Measurements from ENCODE around the gene CD151. TPM values are rescaled to one million over a fixed set of nuclear protein-coding genes. Genes with fewer than 3 reads are reported as not detected.

CD151 gene
- total RNA-seq, 1 experiment from 2014 or later: 127 TPM

DNA sequence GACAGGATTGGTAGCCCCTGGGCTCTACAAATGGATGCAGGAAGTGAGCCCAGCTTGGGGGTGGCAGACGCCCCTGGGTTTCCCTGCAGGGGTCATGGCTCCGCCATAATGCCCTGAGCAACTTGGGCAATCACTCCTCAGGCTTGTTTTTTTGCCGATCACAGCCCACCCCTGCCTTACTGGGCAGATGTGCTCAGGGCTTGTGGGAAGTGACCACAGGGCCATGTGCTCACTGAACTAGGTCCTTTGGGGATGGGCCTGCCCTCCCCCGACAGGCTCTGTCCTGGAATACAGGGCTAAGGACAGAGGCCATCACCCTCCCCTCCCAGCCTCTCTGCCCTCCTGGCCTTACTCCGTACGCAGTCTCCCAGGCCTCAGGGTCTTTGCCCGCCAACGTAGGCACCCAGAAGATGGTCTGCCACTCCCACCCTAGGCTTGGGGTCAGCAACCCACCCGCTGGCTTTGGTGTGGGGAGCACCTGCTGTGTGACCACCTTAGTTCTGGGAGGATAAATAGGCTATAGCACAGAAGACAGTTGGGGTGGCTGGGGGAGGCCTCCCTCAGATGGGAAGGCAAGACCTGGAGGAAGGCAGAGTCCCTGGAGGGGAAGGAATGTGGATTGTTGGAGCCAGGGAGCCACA is 19.2 kb upstream of the CD151 start:
- intact Hi-C loops (cut with micrococcal nuclease; ENCODE audit: unreplicated experiment): no loop called here
- ChIA-PET POLR2A (ENCODE audit: low non-redundant PET) (no interaction called here), CTCF (no interaction called here)
- Histone ChIP-seq H3K4me3 (ENCODE audit: low read depth, low read length, poor library complexity, severe bottlenecking) (no peak overlapping the region), H3K36me3 (ENCODE audit: insufficient read depth, low read length, poor library complexity, severe bottlenecking) (peaks cover 29% of the 10 kb centered on the region), H3K4me1 (ENCODE audit: insufficient read depth, low read length, poor library complexity, severe bottlenecking) (peaks cover 11% of the 10 kb centered on the region), H3K27me3 (replicated peaks; ENCODE audit: insufficient read depth, low read depth, low read length, poor library complexity) (no peaks in the 10 kb centered on the region), H3K27ac (ENCODE audit: low read depth, low read length, poor library complexity, severe bottlenecking) (no peak overlapping the region), H3K9me3 (ENCODE audit: low read depth, low read length, poor library complexity, severe bottlenecking) (no peaks in the 10 kb centered on the region)
- no TSS peak for BruUV-seq (replicated peaks)
- no peak for DNase-seq (ENCODE audit: low spot score)
- no peak for TF ChIP-seq EZH2 (IDR thresholded peaks at IDR 0.05; ENCODE audit: borderline replicate concordance, low read depth, low read length, poor library complexity, severe bottlenecking)
- TF ChIP-seq, protein P1, sequence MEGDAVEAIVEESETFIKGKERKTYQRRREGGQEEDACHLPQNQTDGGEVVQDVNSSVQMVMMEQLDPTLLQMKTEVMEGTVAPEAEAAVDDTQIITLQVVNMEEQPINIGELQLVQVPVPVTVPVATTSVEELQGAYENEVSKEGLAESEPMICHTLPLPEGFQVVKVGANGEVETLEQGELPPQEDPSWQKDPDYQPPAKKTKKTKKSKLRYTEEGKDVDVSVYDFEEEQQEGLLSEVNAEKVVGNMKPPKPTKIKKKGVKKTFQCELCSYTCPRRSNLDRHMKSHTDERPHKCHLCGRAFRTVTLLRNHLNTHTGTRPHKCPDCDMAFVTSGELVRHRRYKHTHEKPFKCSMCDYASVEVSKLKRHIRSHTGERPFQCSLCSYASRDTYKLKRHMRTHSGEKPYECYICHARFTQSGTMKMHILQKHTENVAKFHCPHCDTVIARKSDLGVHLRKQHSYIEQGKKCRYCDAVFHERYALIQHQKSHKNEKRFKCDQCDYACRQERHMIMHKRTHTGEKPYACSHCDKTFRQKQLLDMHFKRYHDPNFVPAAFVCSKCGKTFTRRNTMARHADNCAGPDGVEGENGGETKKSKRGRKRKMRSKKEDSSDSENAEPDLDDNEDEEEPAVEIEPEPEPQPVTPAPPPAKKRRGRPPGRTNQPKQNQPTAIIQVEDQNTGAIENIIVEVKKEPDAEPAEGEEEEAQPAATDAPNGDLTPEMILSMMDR (conservative IDR thresholded peaks at IDR 0.05; ENCODE audit: low read depth, low read length): no peak

DNA sequence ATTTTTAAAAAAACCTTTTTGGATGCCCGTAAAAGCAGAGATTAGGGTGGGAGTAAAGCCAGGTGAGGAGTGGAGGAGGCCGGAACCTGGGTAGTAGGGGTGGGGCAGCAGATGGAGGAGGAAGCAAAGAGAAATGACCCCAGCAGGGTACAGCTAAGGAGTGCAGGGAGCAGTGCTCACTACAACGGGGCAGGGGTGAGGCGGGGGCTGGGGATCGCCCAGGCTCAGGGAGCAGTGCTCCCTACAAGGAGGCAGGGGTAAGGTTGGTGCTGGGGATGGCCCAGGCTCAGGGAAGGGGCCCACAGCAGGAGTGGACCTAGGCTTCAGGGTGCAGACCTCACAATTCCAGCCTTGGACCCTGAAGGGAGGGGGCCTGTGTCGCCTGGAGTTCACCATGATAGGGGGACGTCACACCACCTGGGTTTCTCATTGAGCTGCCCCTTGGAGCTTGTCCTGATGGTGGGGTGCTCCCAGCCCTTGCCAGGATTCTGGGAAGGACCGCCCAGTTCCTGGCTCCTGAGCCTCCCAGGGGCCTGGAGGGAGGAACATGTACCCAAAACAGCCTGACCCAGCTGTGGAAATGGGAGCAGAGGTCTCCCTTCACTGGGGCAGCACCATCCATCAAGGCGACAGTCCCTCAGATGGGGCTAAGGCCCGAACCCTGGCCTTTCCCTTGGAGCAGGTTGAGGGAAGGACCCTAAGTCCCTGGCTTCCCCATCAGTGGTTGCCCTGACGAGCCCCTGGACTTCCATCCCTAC is 16.9 kb upstream of the CD151 start:
- Histone ChIP-seq H3K9me3 (ENCODE audit: low read depth, low read length, poor library complexity, severe bottlenecking) (no peaks in the 10 kb centered on the region), H3K27ac (ENCODE audit: low read depth, low read length, poor library complexity, severe bottlenecking) (no peak overlapping the region), H3K4me3 (ENCODE audit: low read depth, low read length, poor library complexity, severe bottlenecking) (no peak overlapping the region), H3K36me3 (ENCODE audit: insufficient read depth, low read length, poor library complexity, severe bottlenecking) (peaks cover 29% of the 10 kb centered on the region), H3K27me3 (replicated peaks; ENCODE audit: insufficient read depth, low read depth, low read length, poor library complexity) (no peaks in the 10 kb centered on the region), H3K4me1 (ENCODE audit: insufficient read depth, low read length, poor library complexity, severe bottlenecking) (peaks cover 16% of the 10 kb centered on the region)
- TF ChIP-seq, protein P1 (conservative IDR thresholded peaks at IDR 0.05; ENCODE audit: low read depth, low read length): no peak
- no peak for TF ChIP-seq EZH2 (IDR thresholded peaks at IDR 0.05; ENCODE audit: borderline replicate concordance, low read depth, low read length, poor library complexity, severe bottlenecking)
- intact Hi-C loops (cut with micrococcal nuclease; ENCODE audit: unreplicated experiment): no loop called here
- BruUV-seq (replicated peaks): no TSS peak
- ChIA-PET CTCF (no interaction called here), POLR2A (ENCODE audit: low non-redundant PET) (no interaction called here)
- DNase-seq (ENCODE audit: low spot score): no peak

DNA sequence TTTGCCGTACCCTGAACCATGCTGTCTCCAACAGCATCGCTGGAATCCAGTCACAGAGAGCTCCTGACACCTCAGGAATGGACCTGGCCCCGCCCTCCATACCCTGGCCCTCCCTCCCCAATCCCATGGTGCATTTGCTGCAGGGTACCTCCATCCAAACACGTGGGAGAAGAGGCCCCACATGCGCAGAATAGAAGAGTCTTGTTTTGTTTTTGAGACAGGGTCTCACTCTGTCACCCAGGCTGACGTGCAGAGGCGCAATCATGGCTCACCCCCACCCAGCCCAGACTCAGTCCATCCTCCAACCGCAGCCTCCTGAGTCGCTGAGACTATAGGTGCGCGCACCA is 16.3 kb upstream of the CD151 start:
- Histone ChIP-seq H3K4me1 (ENCODE audit: insufficient read depth, low read length, poor library complexity, severe bottlenecking) (peaks cover 11% of the 10 kb centered on the region), H3K27me3 (replicated peaks; ENCODE audit: insufficient read depth, low read depth, low read length, poor library complexity) (no peaks in the 10 kb centered on the region), H3K9me3 (ENCODE audit: low read depth, low read length, poor library complexity, severe bottlenecking) (no peaks in the 10 kb centered on the region), H3K36me3 (ENCODE audit: insufficient read depth, low read length, poor library complexity, severe bottlenecking) (peaks cover 24% of the 10 kb centered on the region), H3K27ac (ENCODE audit: low read depth, low read length, poor library complexity, severe bottlenecking) (no peak overlapping the region), H3K4me3 (ENCODE audit: low read depth, low read length, poor library complexity, severe bottlenecking) (no peak overlapping the region)
- TF ChIP-seq, protein P1 (conservative IDR thresholded peaks at IDR 0.05; ENCODE audit: low read depth, low read length): no peak
- TF ChIP-seq EZH2 (IDR thresholded peaks at IDR 0.05; ENCODE audit: borderline replicate concordance, low read depth, low read length, poor library complexity, severe bottlenecking): no peak
- no TSS peak for BruUV-seq (replicated peaks)
- CTCF ChIA-PET: no interaction called here
- POLR2A ChIA-PET (ENCODE audit: low non-redundant PET): interaction anchor here (0.6 kb wide), 1 partner anchor 59 kb away, joined by 3 read pairs; no protein-coding TSS in a partner anchor
- DNase-seq (ENCODE audit: low spot score): no peak
- intact Hi-C loops (cut with micrococcal nuclease; ENCODE audit: unreplicated experiment): no loop called here
